ENCODE results near the gene FBXL14.

Gene FBXL14

GRCh38 chr12:1532375-1533165 is 61.8 kb downstream of the FBXL14 start:
- no peak for DNase-seq

- DNase-seq = no peak
These were observed 62.6 kb downstream of the FBXL14 start for GRCh38 chr12:1531654-1532374.

GRCh38 chr12:1531153-1531653 is 63.2 kb downstream of the FBXL14 start:
- DNase-seq = no peak

DNA sequence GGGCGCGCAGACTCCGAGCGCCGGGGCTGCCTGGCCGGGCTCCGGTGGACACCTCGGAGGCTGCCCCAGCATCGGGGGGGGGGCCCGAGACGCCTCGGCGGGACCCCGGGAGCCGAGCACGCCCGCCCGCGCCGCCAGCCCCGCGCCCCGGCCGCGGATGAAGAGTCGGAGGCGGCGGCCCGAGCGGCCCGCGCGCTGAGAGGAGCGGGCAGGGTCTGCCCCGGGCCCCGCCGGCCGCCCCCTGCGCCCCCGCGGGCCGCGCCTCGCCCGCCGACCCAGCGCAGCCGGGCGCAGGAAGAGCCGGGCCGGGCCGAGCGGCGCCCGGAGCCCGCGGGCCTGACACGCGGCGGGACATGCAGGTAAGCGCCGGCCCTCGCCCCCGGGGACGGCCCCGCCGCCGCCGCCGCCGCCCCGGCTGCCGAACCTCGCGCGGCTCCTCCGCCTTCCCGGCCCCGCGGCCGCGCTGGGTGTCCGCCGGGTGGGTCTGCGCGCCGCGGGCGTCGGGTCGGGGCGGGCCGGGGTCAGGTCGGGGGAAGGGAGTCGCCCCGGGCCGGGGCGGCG is 63.7 kb downstream of the FBXL14 start:
- DNase-seq = no peak

DNA sequence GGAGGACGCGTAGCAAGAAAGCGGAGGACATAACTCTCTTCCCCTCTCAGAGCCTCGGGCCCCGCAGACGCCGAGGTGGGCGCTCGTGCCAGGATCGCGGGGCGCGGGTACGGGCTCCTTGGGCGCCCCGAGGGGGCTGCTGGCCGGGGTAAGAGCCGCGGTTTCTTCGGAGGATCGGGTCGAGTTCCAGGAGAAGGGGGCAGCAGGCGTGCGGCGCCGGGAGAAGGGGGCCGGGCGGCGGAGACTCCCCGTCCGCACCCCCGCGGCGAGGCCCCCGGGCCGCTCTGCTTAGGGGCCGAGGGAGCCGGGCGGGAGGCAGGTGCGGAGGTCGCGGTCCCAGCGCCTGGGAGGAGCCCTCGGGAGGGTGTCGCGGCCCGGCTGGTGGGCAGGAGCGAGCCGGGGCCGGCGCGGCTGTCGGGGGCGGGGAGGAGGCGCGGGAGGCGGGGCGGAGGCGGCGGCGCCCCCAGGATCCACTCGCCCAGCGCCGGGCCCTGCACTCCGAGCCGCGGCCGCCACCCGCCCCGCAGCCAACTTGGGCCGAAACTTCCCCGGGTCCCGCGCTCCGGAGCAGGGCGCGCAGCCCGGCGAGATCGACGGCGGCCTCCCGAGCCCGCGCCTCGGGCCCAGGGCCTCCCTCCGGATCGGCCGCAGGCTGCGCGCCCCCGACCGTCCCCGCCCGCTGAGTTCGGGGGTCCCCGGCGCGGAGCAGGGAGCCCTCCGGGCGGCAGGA is 64.4 kb downstream of the FBXL14 start:
- DNase-seq = no peak

DNA sequence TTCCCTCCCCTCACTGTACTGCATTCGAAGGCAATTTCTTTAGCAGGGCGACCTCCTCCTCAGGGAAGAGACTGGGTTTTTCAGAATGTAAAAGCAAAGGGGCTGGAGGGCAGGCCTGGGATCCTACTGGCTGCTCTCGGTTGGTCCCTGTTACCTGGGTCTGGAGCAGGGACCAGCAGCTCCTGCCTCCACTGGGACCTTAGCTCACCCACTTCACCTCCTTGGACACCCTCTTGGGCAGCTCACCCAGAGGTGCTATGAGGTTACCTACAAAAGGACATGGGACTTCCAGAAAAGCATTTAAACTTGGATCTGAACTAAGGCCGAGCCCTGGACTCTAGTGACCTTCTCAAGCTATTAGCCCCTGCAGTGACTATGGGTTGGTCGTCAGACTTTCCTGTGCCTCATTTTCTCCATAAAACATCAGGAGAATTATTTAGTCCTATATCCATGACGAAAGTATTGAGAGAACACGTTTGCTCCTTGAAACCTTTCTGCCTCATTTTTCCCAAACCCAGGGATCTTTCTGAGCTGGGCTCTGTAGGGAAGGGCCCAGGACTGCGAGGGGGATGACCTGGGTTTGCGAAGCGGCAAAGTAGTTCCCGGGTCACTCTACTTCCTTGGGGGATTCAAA is 65.0 kb downstream of the FBXL14 start:
- no peak for DNase-seq

- no peak for DNase-seq
These were observed 65.6 kb downstream of the FBXL14 start for GRCh38 chr12:1528791-1529190.

DNA sequence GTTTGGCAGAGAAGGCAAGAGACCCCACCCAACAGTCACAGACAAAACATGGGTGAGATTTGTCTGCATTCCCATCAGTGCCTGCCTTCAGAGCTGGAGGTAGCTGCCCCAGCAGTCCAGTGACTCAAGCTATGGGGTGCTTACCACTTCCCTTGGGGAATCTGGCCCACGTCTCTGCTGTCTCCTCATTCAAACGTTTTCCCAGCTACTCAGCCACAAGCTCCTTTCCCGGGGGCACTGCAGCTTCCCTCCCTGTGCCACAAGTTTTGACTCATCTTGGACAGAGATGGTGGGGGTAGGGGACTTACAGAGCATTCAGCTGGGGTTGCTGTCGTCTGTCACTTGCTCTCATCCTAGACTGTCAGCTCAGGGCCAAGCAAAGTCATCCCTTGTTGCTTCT is 66.6 kb downstream of the FBXL14 start:
- no peak for DNase-seq

DNA sequence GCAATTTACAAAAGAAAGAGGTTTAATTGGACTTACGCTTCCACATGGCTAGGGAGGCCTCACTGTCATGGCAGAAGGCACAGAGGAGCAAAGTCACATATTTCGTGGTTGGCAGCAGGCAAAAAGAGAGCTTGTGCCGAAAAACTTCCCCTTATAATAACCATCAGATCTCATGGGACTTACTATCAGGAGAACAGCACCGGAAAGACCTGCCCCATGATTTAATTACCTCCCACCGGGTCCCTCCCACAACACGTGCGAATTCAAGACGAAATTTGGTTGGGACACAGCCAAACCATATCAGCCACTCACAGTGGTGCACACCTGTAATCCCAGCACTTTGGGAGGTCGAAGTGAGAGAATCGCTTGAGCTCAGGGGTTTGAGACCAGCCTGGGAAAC is 68.5 kb downstream of the FBXL14 start:
- no peak for DNase-seq

- no peak for DNase-seq
These were observed 70.8 kb downstream of the FBXL14 start for GRCh38 chr12:1523558-1524050.

DNA sequence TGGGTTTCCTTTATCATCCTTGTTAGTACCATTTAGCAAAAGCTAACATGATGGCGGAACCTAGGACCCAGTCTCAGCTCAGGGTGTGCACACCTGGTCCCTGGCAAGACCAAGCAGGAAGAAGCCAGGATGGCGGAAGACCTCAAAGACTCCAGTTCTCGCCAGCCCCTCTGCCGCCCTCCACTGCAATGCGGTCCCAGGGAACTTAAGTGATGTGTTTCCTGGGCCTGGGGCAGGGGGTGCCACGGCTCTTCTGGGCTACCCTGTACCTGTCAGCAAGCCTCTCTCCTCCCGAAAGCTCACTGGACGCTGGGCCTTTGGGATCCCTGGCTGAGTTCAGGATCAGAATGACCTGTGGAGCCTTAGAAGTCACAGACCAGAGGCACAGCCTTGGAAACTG is 71.3 kb downstream of the FBXL14 start:
- DNase-seq = no peak

DNA sequence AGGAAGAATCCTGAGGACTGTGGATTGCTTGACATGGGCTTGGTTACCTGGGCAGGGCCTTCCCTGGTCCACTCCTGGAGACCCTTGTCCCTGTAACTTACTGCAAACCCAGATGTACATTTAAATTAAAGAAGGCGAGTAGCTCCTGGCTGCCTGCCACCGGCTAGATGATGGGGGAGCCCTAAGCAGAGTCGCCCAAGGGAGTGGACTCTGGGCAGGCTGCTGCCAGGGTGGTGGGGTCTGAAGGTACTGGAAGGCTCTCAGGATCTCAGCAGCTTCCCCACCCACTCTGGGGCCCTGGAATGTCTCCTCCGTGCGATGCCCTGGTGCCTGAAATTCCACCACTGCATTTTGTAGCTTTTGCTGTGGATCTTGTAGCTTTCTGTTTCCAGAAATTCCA is 74.7 kb downstream of the FBXL14 start:
- DNase-seq = no peak

- no peak for DNase-seq
These were observed 75.5 kb downstream of the FBXL14 start for GRCh38 chr12:1518591-1519516.

DNA sequence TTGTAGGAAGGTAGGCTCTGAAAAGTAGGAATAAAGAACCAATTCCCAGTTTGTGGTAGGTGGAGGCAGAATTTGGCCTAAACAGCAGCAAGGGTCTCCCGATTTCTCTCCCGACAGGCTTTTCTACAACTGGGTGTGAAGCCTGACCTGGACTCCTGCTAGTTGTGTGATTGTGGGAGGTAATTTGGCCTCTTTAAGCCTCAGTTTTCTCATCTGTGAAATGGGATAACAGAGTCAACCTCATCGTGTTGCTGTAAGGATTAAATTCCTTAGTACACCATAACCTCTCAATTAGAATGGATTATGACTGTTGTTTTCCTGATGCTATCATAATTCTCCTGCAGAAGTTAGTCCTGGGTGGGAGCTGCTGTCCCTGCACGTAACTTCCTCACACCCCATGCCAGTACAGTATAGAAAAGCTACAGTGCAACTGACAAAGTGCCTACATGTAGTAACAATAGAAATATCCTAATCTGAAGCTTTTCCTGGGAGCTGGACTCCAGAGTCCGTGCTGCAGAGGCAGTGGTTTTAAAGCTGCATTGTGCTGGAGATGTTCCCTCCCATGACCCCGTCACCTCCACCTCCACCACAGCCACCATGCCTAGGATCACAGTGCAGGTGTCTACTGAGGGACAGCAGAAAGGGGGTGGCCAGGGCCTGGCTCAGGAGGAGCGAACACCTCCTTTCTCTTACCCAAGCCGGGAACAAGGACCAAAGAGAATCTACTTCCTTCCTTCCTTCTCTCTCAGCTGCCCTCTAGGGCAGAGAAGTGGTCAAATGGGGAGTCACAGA is 76.5 kb downstream of the FBXL14 start:
- DNase-seq = no peak

DNA sequence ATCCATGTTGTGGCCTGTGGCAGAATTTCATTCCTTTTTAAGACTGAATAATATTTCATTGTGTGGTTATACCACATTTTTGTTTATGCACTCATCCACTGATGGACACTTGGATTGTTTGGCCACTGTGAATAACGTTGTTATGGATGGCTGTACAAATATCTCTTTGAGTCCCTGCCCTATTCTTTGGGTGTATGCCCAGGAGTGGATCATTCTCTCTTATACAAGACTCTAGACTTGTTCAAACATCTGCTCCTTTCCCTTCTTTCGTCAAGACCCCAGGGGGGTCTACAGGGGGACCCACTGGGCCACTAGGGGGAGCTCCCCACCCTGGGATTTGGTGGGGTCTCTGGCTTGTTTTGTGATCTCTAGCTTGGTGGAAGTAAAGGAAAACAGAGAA is 77.4 kb downstream of the FBXL14 start:
- DNase-seq = no peak

All from CD4-positive, alpha-beta T cell treated with Interleukin-4 for 4 hours (primary cell).